ENCODE results near the gene MYOF.
A peak's percentile ranks its signal among the peaks of the same experiment; 100 is the strongest.
"Not testable (repeated sequence)": the region's sequence is repeated elsewhere in the genome, so short reads cannot be mapped to it uniquely, and the experiment has no call there.

The MYOF gene

GRCh38 chr10:93288679-93289634 is 193.2 kb downstream of the MYOF start:
- peak; percentile 45 for DNase-seq

GRCh38 chr10:93287775-93288174 is 194.4 kb downstream of the MYOF start:
- no peak for DNase-seq

- not testable (repeated sequence) for DNase-seq
These were observed 197.9 kb downstream of the MYOF start for GRCh38 chr10:93284246-93284645.

GRCh38 chr10:93281367-93281720 is 200.8 kb downstream of the MYOF start:
- DNase-seq, result peak; percentile 29

GRCh38 chr10:93280699-93281366 is 201.3 kb downstream of the MYOF start:
- peak; percentile 80 for DNase-seq

- DNase-seq, result peak; percentile 25
These were observed 201.9 kb downstream of the MYOF start for GRCh38 chr10:93280121-93280698.

- no peak for DNase-seq
These were observed 204.8 kb downstream of the MYOF start for GRCh38 chr10:93277360-93277759.

- no peak for DNase-seq
These were observed 207.7 kb downstream of the MYOF start for GRCh38 chr10:93274419-93274818.

- DNase-seq, result no peak
These were observed 209.1 kb downstream of the MYOF start for GRCh38 chr10:93272884-93273675.

GRCh38 chr10:93271347-93271746 is 210.8 kb downstream of the MYOF start:
- DNase-seq, result no peak

GRCh38 chr10:93269281-93269680 is 212.9 kb downstream of the MYOF start:
- no peak for DNase-seq

- no peak for DNase-seq
These were observed 214.1 kb downstream of the MYOF start for GRCh38 chr10:93268021-93268420.

- no peak for DNase-seq
These were observed 214.6 kb downstream of the MYOF start for GRCh38 chr10:93267521-93267920.

GRCh38 chr10:93266858-93267257 is 215.3 kb downstream of the MYOF start:
- DNase-seq, result no peak

- DNase-seq, result no peak
These were observed 220.0 kb downstream of the MYOF start for GRCh38 chr10:93261961-93262610.

GRCh38 chr10:93261089-93261488 is 221.0 kb downstream of the MYOF start:
- no peak for DNase-seq

- no peak for DNase-seq
These were observed 223.0 kb downstream of the MYOF start for GRCh38 chr10:93259126-93259525.

Data from NCI-H69 (cell line).